Body of pancreas (tissue), 4 donors: Measurements from ENCODE around the gene TTC17.

Experiments used
- CTCF ChIP-seq, 7 experiments: fragments of 450-650 bp in 4 of 7; fragments of 200-600 bp in 3 of 7; sonication (generic) in 3 of 7; IDR thresholded peaks; one replicate each; pipeline ENCODE4 v1.5.1; 2016 to 2019; ENCODE audit warnings: antibody characterized with exemption in 7 of 7
- POLR2A ChIP-seq, 3 donors: fragments of 450-650 bp; IDR thresholded peaks; one replicate each; pipeline ENCODE4 v1.6.1; 2016; ENCODE audit warnings: antibody characterized with exemption in 3 of 3, mild to moderate bottlenecking in 2 of 3

DNA sequence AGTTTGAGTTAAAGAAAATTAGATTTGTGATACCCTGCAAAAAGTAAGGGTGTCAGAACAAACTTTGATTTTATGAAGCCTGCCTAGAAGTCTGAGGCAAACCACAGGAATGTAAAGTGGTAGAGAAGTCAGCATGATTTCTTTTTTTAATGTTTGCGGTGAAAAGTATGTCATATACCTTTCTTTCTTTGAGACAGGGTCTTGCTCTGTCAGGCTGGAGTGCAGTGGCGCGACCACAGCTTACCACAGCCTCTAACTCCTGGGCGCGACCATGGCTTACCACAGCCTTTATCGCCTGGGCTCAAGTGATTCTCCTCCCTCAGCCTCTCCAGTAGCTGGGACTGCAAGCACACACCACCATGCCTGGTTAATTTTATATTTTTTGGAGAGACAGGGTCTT is 42.3 kb upstream of the TTC17 start:
- no peak for TF ChIP-seq CTCF (IDR thresholded peaks at IDR 0.05)
- TF ChIP-seq POLR2A (IDR thresholded peaks at IDR 0.05) = no peak
